Liver (tissue), 9 donors: ENCODE data around the gene SLC22A31. TPM values are rescaled to one million over a fixed set of nuclear protein-coding genes. Genes with fewer than 3 reads are reported as not detected.

Source experiments
- DNase-seq: peaks from one replicate; pipeline ENCODE4 v3.0.0-alpha.2; 2017; ENCODE audit warnings: low spot score
- H3K27ac ChIP-seq, 2 donors: one replicate each; pipeline ENCODE4 v1.7.0; 2013; ENCODE audit warnings: inconsistent platforms in 2 of 2, low read length in 2 of 2, control low read depth in 1 of 2, low read depth in 1 of 2, mild to moderate bottlenecking in 1 of 2
- H3K27me3 ChIP-seq, 4 donors: one replicate each; pipeline versions ENCODE4 v1.6.1 to v1.7.0; 2013; ENCODE audit warnings: low read length in 3 of 4, inconsistent platforms in 1 of 4, mild to moderate bottlenecking in 1 of 4, moderate library complexity in 1 of 4; ENCODE audit not compliant: control insufficient read depth in 4 of 4, insufficient read depth in 4 of 4
- H3K36me3 ChIP-seq, 4 donors: one replicate each; pipeline versions ENCODE4 v1.6.1 to v1.7.0; 2013; ENCODE audit warnings: low read length in 3 of 4, mild to moderate bottlenecking in 3 of 4, low read depth in 1 of 4, moderate library complexity in 1 of 4; ENCODE audit not compliant: control insufficient read depth in 4 of 4, insufficient read depth in 3 of 4
- H3K4me1 ChIP-seq, 4 donors: one replicate each; pipeline versions ENCODE4 v1.6.1 to v1.7.0; 2013; ENCODE audit warnings: low read length in 3 of 4, mild to moderate bottlenecking in 3 of 4, moderate library complexity in 1 of 4; ENCODE audit not compliant: control insufficient read depth in 4 of 4, insufficient read depth in 4 of 4
- H3K4me3 ChIP-seq, 3 donors: one replicate each; pipeline versions ENCODE4 v1.6.1 to v1.7.0; 2013; ENCODE audit warnings: low read length in 3 of 3, control low read depth in 1 of 3, low read depth in 1 of 3, mild to moderate bottlenecking in 1 of 3
- H3K9ac ChIP-seq, 2 donors: one replicate each; pipeline ENCODE4 v1.7.0; 2013; ENCODE audit warnings: low read length in 2 of 2, mild to moderate bottlenecking in 2 of 2, moderate library complexity in 2 of 2, control low read depth in 1 of 2, low read depth in 1 of 2
- H3K9me3 ChIP-seq, 4 donors: one replicate each; pipeline versions ENCODE4 v1.6.1 to v1.7.0; 2013; ENCODE audit warnings: low read length in 3 of 4; ENCODE audit not compliant: control insufficient read depth in 4 of 4
- EGR1 ChIP-seq, 2 donors: IDR thresholded peaks; 2 replicates each; pipeline ENCODE4 v1.6.1; 2016 to 2018; ENCODE audit warnings: antibody characterized with exemption in 2 of 2, low read depth in 2 of 2
- FOXA1 ChIP-seq: IDR thresholded peaks from 2 replicates; pipeline ENCODE4 v1.6.1; 2016; ENCODE audit warnings: antibody characterized with exemption
- GABPA ChIP-seq, 2 donors: IDR thresholded peaks in 1 of 2; conservative IDR thresholded peaks in 1 of 2; 2 replicates each; pipeline ENCODE4 v1.6.1; 2016; ENCODE audit warnings: antibody characterized with exemption in 2 of 2, mild to moderate bottlenecking in 1 of 2, moderate library complexity in 1 of 2
- HNF4A ChIP-seq, 2 donors: conservative IDR thresholded peaks; 2 replicates each; pipeline ENCODE4 v1.6.1; 2016; ENCODE audit warnings: antibody characterized with exemption in 2 of 2, mild to moderate bottlenecking in 2 of 2
- HNF4G ChIP-seq: IDR thresholded peaks from 2 replicates; pipeline ENCODE4 v1.6.1; 2016; ENCODE audit warnings: antibody characterized with exemption
- JUND ChIP-seq, 2 donors: IDR thresholded peaks; 2 replicates each; pipeline ENCODE4 v1.6.1; 2016; ENCODE audit warnings: antibody characterized with exemption in 2 of 2
- NR2F2 ChIP-seq: IDR thresholded peaks from 2 replicates; pipeline ENCODE4 v1.6.1; 2016; ENCODE audit warnings: antibody characterized with exemption
- RAD21 ChIP-seq, 2 donors: IDR thresholded peaks; 2 replicates each; pipeline ENCODE4 v1.6.1; 2016; ENCODE audit warnings: antibody characterized with exemption in 2 of 2, mild to moderate bottlenecking in 2 of 2
- REST ChIP-seq: IDR thresholded peaks from 2 replicates; pipeline ENCODE4 v1.6.1; 2016; ENCODE audit warnings: antibody characterized with exemption, mild to moderate bottlenecking
- RXRA ChIP-seq, 2 donors: IDR thresholded peaks; 2 replicates each; pipeline ENCODE4 v1.6.1; 2017 to 2018; ENCODE audit warnings: antibody characterized with exemption in 2 of 2, mild to moderate bottlenecking in 1 of 2
- SP1 ChIP-seq: IDR thresholded peaks from 2 replicates; pipeline ENCODE4 v1.6.1; 2018; ENCODE audit warnings: antibody characterized with exemption, mild to moderate bottlenecking
- TAF1 ChIP-seq: conservative IDR thresholded peaks from 2 replicates; pipeline ENCODE4 v1.6.1; 2016; ENCODE audit warnings: antibody characterized with exemption, mild to moderate bottlenecking
- YY1 ChIP-seq: IDR thresholded peaks from 2 replicates; pipeline ENCODE4 v1.6.1; 2016; ENCODE audit warnings: antibody characterized with exemption, mild to moderate bottlenecking
- ZBTB33 ChIP-seq: IDR thresholded peaks from 2 replicates; pipeline ENCODE4 v1.6.1; 2016; ENCODE audit warnings: antibody characterized with exemption
- WGBS: extraction: QIAGEN DNeasy Blood & Tissue Kit; methylation state at CpG from one replicate; pipeline ENCODE4 v1.1.7; 2013; 5-methylcytosine and 5-hydroxymethylcytosine counted together
- polyA plus RNA-seq, 2 donors: library from polyadenylated mRNA; stranded (reverse) in 1 of 2; unstranded in 1 of 2; fragments of 200-250 nt in 1 of 2; fragments of >200 nt in 1 of 2; fragmentation: Nextera tagmentation in 1 of 2; extraction: Ambion mirVana in 1 of 2; gene quantifications; one replicate each; pipeline versions ENCODE4 v1.2.1 to v1.2.3, GENCODE V29; 2013 to 2015
- total RNA-seq, 2 donors: library from RNA; depleted of rRNA; stranded (reverse); fragments of >200 nt; gene quantifications; one replicate each; pipeline ENCODE4 v1.2.3, GENCODE V29; 2014
- donor health status: healthy.
- donor health status: healthy.
- donor health status: healthy.
- donor health status: healthy.
- donor health status: healthy.

SLC22A31 gene
- total and polyA plus RNA-seq, 4 donors = 0.15 to 0.50 (median 0.48) TPM; not detected in 1

GRCh38 chr16:89183463-89183862, 16.9 kb downstream of the SLC22A31 start:
- DNase-seq = no peak
- 36% methylated on average over 13 of the region's 13 CpGs for WGBS
- H3K9ac ChIP-seq = no peak overlapping the region

GRCh38 chr16:89179656-89180315, 20.6 kb downstream of the SLC22A31 start:
- Histone ChIP-seq H3K27ac (no peak overlapping the region), H3K4me3 (no peak overlapping the region), H3K4me1 (no peaks in the 10 kb centered on the region), H3K9ac (no peak overlapping the region), H3K36me3 (no peaks in the 10 kb centered on the region), H3K27me3 (no peaks in the 10 kb centered on the region), H3K9me3 (no peaks in the 10 kb centered on the region)
- TF ChIP-seq SP1 (no peak), RXRA (IDR thresholded peaks at IDR 0.05) (no peak)
- no peak for DNase-seq
- 85% methylated on average over 25 of the region's 25 CpGs for WGBS

More at GRCh38 chr16:89183463-89183862, 16.9 kb downstream of the SLC22A31 start:
- Histone ChIP-seq H3K4me1 (no peaks in the 10 kb centered on the region), H3K36me3 (no peaks in the 10 kb centered on the region), H3K27me3 (no peaks in the 10 kb centered on the region), H3K4me3 (no peak overlapping the region), H3K9me3 (no peaks in the 10 kb centered on the region), H3K27ac (no peak overlapping the region)
- TF ChIP-seq NR2F2 (no peak), YY1 (no peak), GABPA (IDR thresholded peaks at IDR 0.05 in 1 of 2, conservative IDR thresholded peaks at IDR 0.05 in 1 of 2) (no peak), JUND (IDR thresholded peaks at IDR 0.05) (no peak), REST (no peak), HNF4G (no peak), ZBTB33 (no peak), TAF1 (no peak), RAD21 (IDR thresholded peaks at IDR 0.05) (no peak), EGR1 (IDR thresholded peaks at IDR 0.05; ENCODE audit: low read depth in 2 of 2) (no peak), HNF4A (conservative IDR thresholded peaks at IDR 0.05) (no peak)

GRCh38 chr16:89179148-89179484, 21.2 kb downstream of the SLC22A31 start:
- 86% methylated on average over 19 of the region's 19 CpGs for WGBS
- Histone ChIP-seq H3K27ac (no peak overlapping the region), H3K9ac (no peak overlapping the region), H3K27me3 (no peaks in the 10 kb centered on the region), H3K36me3 (no peaks in the 10 kb centered on the region), H3K9me3 (no peaks in the 10 kb centered on the region), H3K4me1 (no peaks in the 10 kb centered on the region), H3K4me3 (no peak overlapping the region)
- no peak for DNase-seq
- no peak for TF ChIP-seq FOXA1
- TF ChIP-seq HNF4G = no peak
- no peak for TF ChIP-seq EGR1 (IDR thresholded peaks at IDR 0.05; ENCODE audit: low read depth in 2 of 2)
- no peak for TF ChIP-seq REST
- TF ChIP-seq RAD21 (IDR thresholded peaks at IDR 0.05) = no peak
- TF ChIP-seq ZBTB33 = no peak
- no peak for TF ChIP-seq SP1
- TF ChIP-seq YY1 = no peak
- no peak for TF ChIP-seq HNF4A (conservative IDR thresholded peaks at IDR 0.05)
- no peak for TF ChIP-seq JUND (IDR thresholded peaks at IDR 0.05)
